Fibroblast of gingiva (primary cell): Measurements from ENCODE around the gene TBC1D8.

Experiments
- DNase-seq: peaks from one replicate; pipeline ENCODE4 v3.0.0-alpha.2; 2011; ENCODE audit warnings: low read depth

The TBC1D8 gene

GRCh38 chr2:101135412-101136296, 15.5 kb downstream of the TBC1D8 start:
- DNase-seq = no peak

- DNase-seq = no peak
Measured at GRCh38 chr2:101133492-101134100, 17.6 kb downstream of the TBC1D8 start.

- no peak for DNase-seq
Measured at GRCh38 chr2:101132202-101132601, 19.0 kb downstream of the TBC1D8 start.

- no peak for DNase-seq
Measured at GRCh38 chr2:101130081-101130480, 21.1 kb downstream of the TBC1D8 start.

GRCh38 chr2:101127319-101128056, 23.7 kb downstream of the TBC1D8 start:
- no peak for DNase-seq

- no peak for DNase-seq
Measured at GRCh38 chr2:101125808-101126207, 25.4 kb downstream of the TBC1D8 start.

- DNase-seq = no peak
Measured at GRCh38 chr2:101125374-101125773, 25.8 kb downstream of the TBC1D8 start.

GRCh38 chr2:101124643-101125366, 26.4 kb downstream of the TBC1D8 start:
- DNase-seq = peak; percentile 95

GRCh38 chr2:101123795-101124471, 27.2 kb downstream of the TBC1D8 start:
- peak; percentile 24 for DNase-seq

GRCh38 chr2:101121174-101121573, 30.0 kb downstream of the TBC1D8 start:
- no peak for DNase-seq

GRCh38 chr2:101120124-101120996, 30.8 kb downstream of the TBC1D8 start:
- peak; percentile 92 for DNase-seq

- peak; percentile 87 for DNase-seq
Measured at GRCh38 chr2:101119431-101119830, 31.8 kb downstream of the TBC1D8 start.

GRCh38 chr2:101116841-101117552, 34.2 kb downstream of the TBC1D8 start:
- no peak for DNase-seq

GRCh38 chr2:101116348-101116747, 34.8 kb downstream of the TBC1D8 start:
- no peak for DNase-seq

- DNase-seq = no peak
Measured at GRCh38 chr2:101115664-101116063, 35.5 kb downstream of the TBC1D8 start.

- DNase-seq = no peak
Measured at GRCh38 chr2:101114815-101115214, 36.4 kb downstream of the TBC1D8 start.

GRCh38 chr2:101114268-101114783, 36.9 kb downstream of the TBC1D8 start:
- no peak for DNase-seq

- peak; percentile 97 for DNase-seq
Measured at GRCh38 chr2:101113441-101114267, 37.5 kb downstream of the TBC1D8 start.

GRCh38 chr2:101112772-101113157, 38.4 kb downstream of the TBC1D8 start:
- DNase-seq = no peak
